Right renal cortex interstitium (tissue), 3 donors: ENCODE results near the gene MYOZ3. TPM values are rescaled to one million over a fixed set of nuclear protein-coding genes. Genes with fewer than 3 reads are reported as not detected.

ENCODE experiments used
- DNase-seq, 3 donors: peaks; one replicate each; pipeline ENCODE4 v3.0.0-alpha.2; 2013; ENCODE audit warnings: low read depth in 3 of 3, low spot score in 2 of 3
- polyA plus RNA-seq, 3 donors: library from polyadenylated mRNA; unstranded; fragments of 120-200 nt; gene quantifications; one replicate each; pipeline ENCODE4 v1.2.1, GENCODE V29; 2013; ENCODE audit not compliant: insufficient read length in 3 of 3

MYOZ3 gene
- polyA plus RNA-seq, 3 donors, result 5.7 to 6.2 (median 5.8) TPM

DNA sequence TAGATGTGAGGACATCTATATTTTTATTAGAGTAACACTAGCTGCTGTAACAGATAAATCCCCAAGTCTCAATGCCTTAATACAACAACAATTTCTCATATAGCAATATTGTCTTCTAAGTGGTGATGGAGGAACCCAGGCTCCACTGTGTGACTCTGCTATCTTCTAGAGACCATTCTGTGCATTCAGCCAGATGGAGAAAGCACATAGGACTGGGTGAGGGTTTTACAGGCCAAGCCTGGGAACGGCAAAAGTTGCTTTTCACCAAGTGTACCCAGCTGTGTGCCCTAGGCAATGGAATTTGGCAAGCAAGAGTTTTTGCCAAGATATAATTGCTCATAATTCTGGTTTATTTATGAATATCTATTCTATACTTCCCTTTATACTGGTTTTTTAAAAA lies 28.1 kb downstream of the MYOZ3 start:
- DNase-seq, result no peak

DNA sequence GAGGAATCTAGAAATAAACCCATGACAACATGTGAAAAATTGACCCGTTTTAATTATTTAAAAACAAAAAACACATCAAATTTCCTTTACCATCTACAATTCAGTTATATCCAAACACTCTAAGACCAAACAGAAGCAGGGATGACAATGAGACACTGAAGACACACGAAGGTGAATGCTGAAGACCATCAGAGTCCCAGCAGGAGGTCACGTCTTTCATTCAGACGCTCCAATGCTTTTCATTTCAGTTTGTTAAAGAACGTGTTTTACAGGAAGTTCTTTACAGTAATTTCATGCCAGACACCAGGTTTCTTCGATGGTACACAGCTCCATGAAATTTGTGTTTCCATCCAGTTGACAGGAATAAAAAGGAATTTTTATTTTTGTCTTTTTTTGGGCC lies 29.7 kb downstream of the MYOZ3 start:
- no peak for DNase-seq

DNA sequence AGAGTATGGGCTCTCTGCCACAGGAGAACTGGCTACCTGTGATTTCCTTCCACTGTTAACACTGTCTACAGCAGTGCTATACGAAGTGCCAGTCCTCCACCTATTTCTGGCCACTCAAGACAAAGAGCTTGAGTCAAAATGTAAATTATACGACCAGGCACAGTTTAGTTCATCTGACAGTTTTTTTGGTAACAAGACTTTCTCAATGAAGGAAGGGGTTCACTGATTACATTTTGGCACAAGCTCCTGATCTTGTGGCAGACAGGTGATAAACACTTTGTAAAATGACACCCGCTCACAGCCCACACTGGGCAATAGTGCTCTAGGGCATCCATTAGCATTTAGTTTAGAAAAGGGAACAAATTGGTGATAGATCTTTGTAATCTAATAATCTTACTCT lies 31.2 kb downstream of the MYOZ3 start:
- DNase-seq, result no peak

DNA sequence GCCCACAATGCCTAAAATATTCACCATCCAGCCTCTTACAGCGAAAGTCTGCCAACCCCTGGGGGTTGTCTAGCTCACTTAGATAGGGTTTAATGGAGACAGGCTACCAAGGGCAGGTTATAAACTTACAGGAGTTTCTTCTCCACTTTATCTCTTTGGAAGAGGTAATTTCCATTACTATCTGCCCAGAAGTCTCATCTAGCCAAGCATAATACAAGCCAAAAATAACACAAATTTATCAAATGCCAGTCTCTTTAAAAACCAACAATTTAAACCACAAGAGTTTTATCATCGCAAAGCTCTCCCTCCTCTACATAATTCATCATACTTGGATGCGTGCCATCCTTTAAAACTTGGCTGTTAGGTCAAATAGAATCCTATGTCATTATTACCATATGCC lies 33.6 kb downstream of the MYOZ3 start:
- no peak for DNase-seq

DNA sequence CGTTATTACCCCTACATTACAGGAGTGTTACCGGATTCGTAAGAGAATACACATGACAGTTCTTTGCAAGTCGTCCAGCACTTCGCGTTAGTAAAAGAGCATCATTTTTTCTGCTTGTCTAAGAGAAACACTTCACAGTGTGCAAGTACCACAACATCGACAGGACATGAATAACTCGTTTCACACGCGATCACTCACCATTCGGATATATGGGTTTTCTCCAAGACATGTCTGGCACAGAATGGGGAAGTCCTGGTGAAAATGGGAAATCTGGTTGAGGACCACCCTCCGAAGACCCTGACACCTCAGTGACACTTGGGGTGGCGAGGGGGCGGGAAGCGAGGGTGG lies 39.2 kb downstream of the MYOZ3 start:
- no peak for DNase-seq

DNA sequence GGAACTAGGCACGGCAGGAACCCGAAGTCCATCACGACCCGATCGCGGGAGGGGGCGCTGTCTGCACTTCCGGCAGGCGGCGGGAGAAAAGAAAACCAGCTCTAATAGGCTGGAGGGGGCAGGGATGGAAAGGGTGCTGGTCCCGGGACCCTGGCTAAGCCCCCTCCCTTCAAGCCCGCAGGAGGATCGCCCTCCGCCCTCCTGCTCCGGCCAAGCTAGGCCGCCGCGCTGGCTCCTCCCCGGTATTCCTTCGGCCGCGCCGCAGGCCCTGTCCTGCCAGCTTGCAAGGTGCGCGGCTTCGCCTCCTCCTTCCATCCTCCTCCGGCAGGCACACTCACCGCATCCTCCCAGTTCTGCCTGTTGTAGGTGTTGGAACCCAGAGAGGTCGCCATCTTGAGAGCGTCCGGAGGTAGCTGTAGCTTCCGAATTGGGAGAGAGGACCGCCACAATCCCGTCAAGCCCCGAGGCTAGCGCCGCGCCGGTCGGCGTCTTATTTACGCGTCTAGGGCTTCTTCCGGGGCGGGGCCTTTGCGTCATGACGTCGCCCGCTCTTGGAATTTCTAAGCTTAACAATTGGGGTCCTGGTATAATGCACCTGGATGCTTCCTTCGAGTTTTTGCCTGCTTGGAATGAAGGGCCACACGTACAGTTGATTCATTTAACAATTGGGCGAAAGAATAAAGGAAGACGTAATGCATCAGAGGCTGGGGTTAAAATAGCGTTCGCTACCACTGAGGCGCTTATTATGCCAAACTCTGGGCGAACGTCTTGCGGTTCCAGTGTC lies 39.7 kb downstream of the MYOZ3 start, which contains the start of gene RBM22:
RBM22 (minus strand) TSS at position 469 of the 784 bp plus-strand sequence; CDS start at position 392, 77 bp downstream.
- DNase-seq, result peak; percentile 85 to 91 (median 89)

DNA sequence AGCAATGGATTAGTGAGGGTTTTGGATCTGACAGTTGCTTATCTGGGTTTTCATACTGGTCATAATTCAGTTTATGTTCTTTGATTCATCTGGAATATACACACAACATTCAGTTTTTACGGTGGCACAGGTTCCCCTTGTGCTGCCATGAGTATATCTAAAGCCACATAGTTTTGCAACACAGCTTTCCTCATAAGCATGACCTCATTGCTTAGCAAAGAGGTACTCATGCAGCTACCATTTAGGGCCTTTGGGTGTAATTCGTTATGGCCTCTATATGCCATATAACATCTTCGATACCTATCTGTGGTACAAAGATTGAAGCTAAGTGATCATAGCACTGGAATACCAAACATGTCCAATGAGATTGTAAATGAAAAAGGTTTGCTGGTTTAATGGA lies 42.7 kb downstream of the MYOZ3 start:
- no peak for DNase-seq

DNA sequence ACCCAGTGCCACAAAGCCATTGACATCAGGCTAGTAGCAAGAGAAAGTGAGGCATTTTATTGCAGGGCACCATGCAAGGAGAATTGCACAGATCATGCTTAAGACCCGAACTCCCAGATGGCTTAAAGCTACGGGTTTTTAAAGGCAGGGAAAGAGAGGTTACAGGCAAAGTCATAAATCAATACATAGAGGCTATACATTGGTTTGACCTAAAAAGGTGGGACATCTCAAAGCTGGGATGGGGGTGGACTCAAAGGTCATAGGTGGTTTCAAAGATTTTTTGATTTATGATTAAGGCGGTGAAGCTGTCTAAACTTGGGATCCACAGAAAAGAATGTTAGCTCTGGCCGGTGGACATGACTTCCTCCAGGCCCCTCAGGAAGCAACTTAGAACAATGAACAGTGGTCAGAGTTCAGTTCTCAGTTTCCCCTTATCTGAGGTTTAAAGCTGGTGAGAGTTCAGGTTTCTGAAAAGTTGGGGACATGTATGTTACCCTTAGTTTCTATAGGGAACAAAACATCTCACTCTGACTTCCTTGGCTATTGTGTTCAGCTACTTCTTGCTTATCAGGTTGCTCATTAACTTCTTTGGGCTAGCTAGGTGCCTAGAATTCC lies 45.8 kb downstream of the MYOZ3 start:
- DNase-seq, result no peak

DNA sequence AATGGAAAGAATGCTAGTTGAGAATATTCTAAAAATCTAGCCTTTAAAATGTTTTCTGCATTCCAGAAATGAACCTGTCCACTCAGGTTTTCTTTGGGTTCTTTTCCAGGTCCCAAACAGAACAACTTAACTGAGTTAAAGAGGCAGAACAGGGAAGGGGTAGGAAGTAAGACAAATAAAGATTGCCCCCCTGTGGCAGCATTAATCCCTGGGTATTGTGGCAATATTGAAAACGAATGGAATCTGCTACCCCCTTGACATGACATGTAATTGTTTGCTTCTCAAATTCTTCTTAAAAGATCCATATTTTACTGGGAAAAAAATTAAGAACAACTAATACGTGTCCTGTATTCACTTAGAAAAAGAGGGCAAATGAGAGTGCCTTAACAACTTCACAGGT lies 49.1 kb downstream of the MYOZ3 start:
- no peak for DNase-seq

DNA sequence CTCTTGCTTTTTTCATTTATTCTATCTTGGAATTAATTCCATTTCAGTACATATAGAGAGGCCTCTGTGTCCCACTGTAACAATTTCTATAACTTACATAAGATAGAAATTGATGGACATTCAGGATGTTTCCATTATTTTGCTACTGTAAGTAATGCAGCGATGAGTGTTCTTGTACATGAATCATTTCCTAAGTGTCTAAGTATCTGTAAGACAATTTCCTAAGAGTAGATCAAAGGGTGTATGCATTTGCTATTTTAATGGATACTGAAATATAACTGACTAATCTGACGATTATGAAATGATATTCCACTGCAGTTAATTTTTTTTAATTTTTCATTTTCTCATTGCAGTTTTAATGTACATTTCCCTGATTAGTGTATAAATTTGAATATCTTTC lies 62.8 kb downstream of the MYOZ3 start:
- no peak for DNase-seq

Other genes starting within 250 kb of the MYOZ3 start
- 100 to 1,000 TPM; 272 to 342 (median 317) TPM for gene CD74, start 248.3 kb upstream of the MYOZ3 start, polyA plus RNA-seq
- 1,000 to 10,000 TPM; 2,305 to 2,430 (median 2,384) TPM for gene RPS14, start 211.5 kb upstream of the MYOZ3 start, polyA plus RNA-seq
- 10 to 100 TPM; 52.3 to 54.2 (median 54.1) TPM for gene NDST1, start 153.1 kb upstream of the MYOZ3 start, polyA plus RNA-seq
- 10 to 100 TPM; 85.2 to 98.9 (median 97.3) TPM for gene SYNPO, start 20.6 kb upstream of the MYOZ3 start, polyA plus RNA-seq
- gene RBM22, start 39.8 kb downstream of the MYOZ3 start, polyA plus RNA-seq, result 10 to 100 TPM; 76.2 to 79.8 (median 79.0) TPM
- 10 to 100 TPM; 55.5 to 60.9 (median 60.1) TPM for gene DCTN4, start 97.8 kb downstream of the MYOZ3 start, polyA plus RNA-seq
- 10 to 100 TPM; 22.5 to 23.9 (median 22.8) TPM for gene SMIM3, start 117.5 kb downstream of the MYOZ3 start, polyA plus RNA-seq
- 1 to 10 TPM in 1 of 3 donors, under 1 TPM in 2; 0.25 to 1.6 (median 0.48) TPM for gene IRGM, start 185.3 kb downstream of the MYOZ3 start, polyA plus RNA-seq
- 10 to 100 TPM; 39.0 to 50.1 (median 46.6) TPM for gene ZNF300, start 243.7 kb downstream of the MYOZ3 start, polyA plus RNA-seq